IMR-90 (cell line): ENCODE data around the gene AQP6. TPM values are rescaled to one million over a fixed set of nuclear protein-coding genes. Genes with fewer than 3 reads are reported as not detected.

ENCODE experiments used
- ATAC-seq: fragments of 200-7000 bp; cut with Tn5 transposase; 2 replicates; pipeline ENCODE4 v1.9.1; 2020; ENCODE audit warnings: low read depth, mild to moderate bottlenecking, moderate library complexity
- BruUV-seq: library from RNA; stranded (reverse); fragments of 400-500 nt; replicated peaks from 2 replicates; lab custom pipeline; 2021; lab: Mats Ljungman, UMichigan
- CTCF ChIA-PET: fragments of 300-600 bp; formaldehyde crosslinking; extraction: SDS; loops from one replicate; lab custom pipeline; 2021; ENCODE audit warnings: antibody characterized with exemption; lab: Yijun Ruan, JAX
- POLR2A ChIA-PET: fragments of 300-600 bp; sonication (Branson Sonifier 250); formaldehyde crosslinking; loops from one replicate; lab custom pipeline; 2022; ENCODE audit warnings: antibody characterized with exemption; ENCODE audit not compliant: unreplicated experiment; lab: Charles Lee
- DNase-seq: peaks from one replicate; pipeline ENCODE4 v3.0.0; 2013
- H2AFZ ChIP-seq: replicated peaks from 2 replicates; pipeline ENCODE3; 2013; ENCODE audit warnings: low read length, mild to moderate bottlenecking; ENCODE audit not compliant: poor library complexity
- H2AK5ac ChIP-seq: 2 replicates; pipeline ENCODE4 v1.6.1; 2013; ENCODE audit warnings: low read depth, low read length, inconsistent platforms
- H2AK9ac ChIP-seq: replicated peaks from 2 replicates; pipeline ENCODE3; 2013; ENCODE audit warnings: mild to moderate bottlenecking, low read depth, low read length, moderate library complexity; ENCODE audit not compliant: poor library complexity
- H2BK120ac ChIP-seq: 2 replicates; pipeline ENCODE4 v1.6.1; 2013; ENCODE audit warnings: low read depth, low read length, inconsistent platforms
- H2BK15ac ChIP-seq: 3 replicates; pipeline ENCODE4 v1.6.1; 2013; ENCODE audit warnings: low read depth, low read length, inconsistent platforms
- H2BK20ac ChIP-seq: 2 replicates; pipeline ENCODE4 v1.6.1; 2013; ENCODE audit warnings: low read depth, mild to moderate bottlenecking, inconsistent platforms, low read length, moderate library complexity
- H2BK5ac ChIP-seq: 2 replicates; pipeline ENCODE4 v1.6.1; 2013; ENCODE audit warnings: mild to moderate bottlenecking, low read depth, low read length, inconsistent platforms; ENCODE audit not compliant: poor library complexity, severe bottlenecking
- H3K14ac ChIP-seq: replicated peaks from 2 replicates; pipeline ENCODE4 v1.6.1; 2013; ENCODE audit warnings: low read depth, low read length, inconsistent platforms
- H3K18ac ChIP-seq: 2 replicates; pipeline ENCODE4 v1.6.1; 2013; ENCODE audit warnings: low read depth, low read length, control low read depth
- H3K23ac ChIP-seq: 2 replicates; pipeline ENCODE4 v1.6.1; 2013; ENCODE audit warnings: low read depth, low read length, inconsistent platforms
- H3K27ac ChIP-seq: 2 replicates; pipeline ENCODE4 v1.5.1; 2013; ENCODE audit warnings: mild to moderate bottlenecking, control low read depth, low read length; ENCODE audit not compliant: insufficient read depth
- H3K27me3 ChIP-seq: 2 replicates; pipeline ENCODE4 v1.6.1; 2013; ENCODE audit warnings: low read length; ENCODE audit not compliant: control insufficient read depth, insufficient read depth
- H3K36me3 ChIP-seq: 2 replicates; pipeline ENCODE4 v1.6.1; 2013; ENCODE audit warnings: low read length, mixed read lengths; ENCODE audit not compliant: control insufficient read depth, insufficient read depth
- H3K4ac ChIP-seq: 2 replicates; pipeline ENCODE4 v1.6.1; 2013; ENCODE audit warnings: low read depth, low read length, inconsistent platforms
- H3K4me1 ChIP-seq: 2 replicates; pipeline ENCODE4 v1.6.1; 2013; ENCODE audit warnings: low read length, mixed read lengths; ENCODE audit not compliant: control insufficient read depth, insufficient read depth
- H3K4me2 ChIP-seq: 2 replicates; pipeline ENCODE4 v1.6.1; 2013; ENCODE audit warnings: low read depth, mild to moderate bottlenecking, control low read depth, low read length, moderate library complexity
- H3K4me3 ChIP-seq: 2 replicates; pipeline ENCODE4 v1.5.1; 2013; ENCODE audit warnings: low read depth, mild to moderate bottlenecking, control low read depth, low read length, moderate library complexity; ENCODE audit not compliant: insufficient read depth
- H3K56ac ChIP-seq: 2 replicates; pipeline ENCODE4 v1.6.1; 2013; ENCODE audit warnings: low read length, inconsistent platforms; ENCODE audit not compliant: insufficient read depth; ENCODE audit errors: extremely low read depth
- H3K79me1 ChIP-seq, 2 experiments: 2 replicates each; pipeline ENCODE4 v1.6.1; 2013; ENCODE audit warnings: low read length in 2 of 2, inconsistent platforms in 1 of 2, low read depth in 1 of 2
- H3K9ac ChIP-seq: 2 replicates; pipeline ENCODE4 v1.6.1; 2013; ENCODE audit warnings: low read depth, low read length, control low read depth
- H3K9me1 ChIP-seq: 2 replicates; pipeline ENCODE4 v1.6.1; 2013; ENCODE audit warnings: low read length, inconsistent platforms; ENCODE audit not compliant: insufficient read depth
- H3K9me3 ChIP-seq: 2 replicates; pipeline ENCODE4 v1.6.1; 2013; ENCODE audit warnings: low read length; ENCODE audit not compliant: control insufficient read depth, insufficient read depth
- H4K20me1 ChIP-seq: 2 replicates; pipeline ENCODE4 v1.6.1; 2013; ENCODE audit warnings: low read length, inconsistent platforms; ENCODE audit not compliant: insufficient read depth
- H4K5ac ChIP-seq: 2 replicates; pipeline ENCODE4 v1.6.1; 2013; ENCODE audit warnings: mild to moderate bottlenecking, low read depth, low read length, control low read depth
- H4K8ac ChIP-seq, 2 experiments: 2 replicates each; pipeline ENCODE4 v1.6.1; 2013; ENCODE audit warnings: low read depth in 2 of 2, low read length in 2 of 2, control low read depth in 1 of 2, inconsistent platforms in 1 of 2
- H4K91ac ChIP-seq: 2 replicates; pipeline ENCODE4 v1.6.1; 2013; ENCODE audit warnings: low read depth, low read length, inconsistent platforms; ENCODE audit not compliant: insufficient read depth
- BHLHE40 ChIP-seq: fragments of 150-350 bp; IDR thresholded peaks from 2 replicates; pipeline ENCODE4 v1.6.1; 2016; ENCODE audit warnings: mild to moderate bottlenecking, low read depth, low read length
- CHD1 ChIP-seq: IDR thresholded peaks from 2 replicates; pipeline ENCODE4 v1.6.1; 2012; ENCODE audit warnings: low read depth, low read length, improper control_type of control experiment
- MAFK ChIP-seq: IDR thresholded peaks from 2 replicates; pipeline ENCODE4 v1.6.1; 2012; ENCODE audit warnings: low read depth, low read length, improper control_type of control experiment
- RAD21 ChIP-seq: IDR thresholded peaks from 2 replicates; pipeline ENCODE4 v1.6.1; 2012; ENCODE audit warnings: low read length, improper control_type of control experiment
- SMC3 ChIP-seq: fragments of 150-350 bp; IDR thresholded peaks from 2 replicates; pipeline ENCODE4 v1.6.1; 2016; ENCODE audit warnings: low read depth, mild to moderate bottlenecking, antibody characterized with exemption, low read length, moderate library complexity
- USF2 ChIP-seq: fragments of 150-350 bp; IDR thresholded peaks from 2 replicates; pipeline ENCODE4 v1.6.1; 2017; ENCODE audit warnings: mild to moderate bottlenecking, antibody characterized with exemption, low read length, low read depth
- WGBS, 2 experiments: methylation state at CpG; one replicate each; pipeline versions ENCODE4 v1.1.5 to v1.1.7; 2013; ENCODE audit warnings: missing lambda C conversion rate in 2 of 2; ENCODE audit not compliant: insufficient read length in 1 of 2; ENCODE audit errors: extremely low coverage in 2 of 2; 5-methylcytosine and 5-hydroxymethylcytosine counted together
- dilution Hi-C: fragments of 300-500 bp; cut with HindIII; formaldehyde crosslinking; loops from one replicate; pipeline ENCODE4 v1.14.3; 2018; ENCODE audit warnings: low sequenced_read_pairs; ENCODE audit not compliant: unreplicated experiment
- in situ Hi-C: fragments of 300-500 bp; cut with MboI; formaldehyde crosslinking; loops from 3 replicates; pipeline ENCODE4 v1.14.3; 2019; ENCODE audit warnings: low sequenced_read_pairs, inconsistent platforms, mixed read lengths
- intact Hi-C: fragments of 100-400 bp; cut with micrococcal nuclease; formaldehyde crosslinking; loops from 2 replicates; pipeline ENCODE4 v1.10.0; 2022
- polyA plus RNA-seq, 3 experiments: library from polyadenylated mRNA; depleted of rRNA; stranded (reverse); fragments of >200 nt; gene quantifications; 2 replicates each; pipeline ENCODE4 v1.2.3, GENCODE V29; 2012; ENCODE audit warnings: low replicate concordance in 1 of 3
- total RNA-seq: library from RNA; depleted of rRNA; stranded (reverse); fragments of >200 nt; gene quantifications from 2 replicates; pipeline ENCODE4 v1.2.3, GENCODE V29; 2012

Gene AQP6
- total and polyA plus RNA-seq, 2 of the 4 experiments (the other 2 are of a cell fraction), result not detected

DNA sequence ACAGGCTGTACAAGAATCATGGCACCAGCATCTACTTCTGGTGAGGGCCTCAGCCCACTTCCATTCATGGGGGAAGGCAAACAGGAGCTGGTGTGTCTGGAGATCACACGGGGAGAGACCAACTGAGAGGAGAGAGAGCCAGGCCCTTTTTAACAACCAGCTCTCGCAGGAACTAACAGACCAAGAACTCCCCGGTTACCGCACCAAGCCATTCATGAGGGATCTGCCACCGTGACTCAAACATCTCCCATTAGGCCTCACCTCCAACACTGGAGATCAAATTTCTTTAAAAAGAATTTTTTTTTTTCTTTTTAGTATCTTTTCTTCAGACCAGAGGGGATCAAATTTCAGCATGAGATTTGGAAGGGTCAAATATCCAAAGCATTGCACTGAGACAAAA is 39.0 kb upstream of the AQP6 start:
- no peak overlapping the region for H3K56ac ChIP-seq
- no peak overlapping the region for H4K91ac ChIP-seq
- H2AK5ac ChIP-seq, result no peak overlapping the region; the same call in 1 of the 2 replicates
- peak; percentile 61 for ATAC-seq
- no peak overlapping the region for H2BK5ac ChIP-seq
- ChIA-PET POLR2A (no interaction called here), CTCF (no interaction called here)
- no peak overlapping the region for H2BK15ac ChIP-seq
- BruUV-seq, result no TSS peak
- H4K5ac ChIP-seq, result no peak overlapping the region
- H3K4me3 ChIP-seq, result no peak overlapping the region
- H2BK20ac ChIP-seq, result no peak overlapping the region
- peak overlapping the region; percentile 86 for H2AFZ ChIP-seq
- no peaks in the 10 kb centered on the region for H3K79me1 ChIP-seq
- H3K27ac ChIP-seq, result peak overlapping the region; percentile 56; the same call in 1 of the 2 replicates
- no peaks in the 10 kb centered on the region for H3K9me3 ChIP-seq
- intact Hi-C loops (no loop called here), dilution Hi-C loops (no loop called here), in situ Hi-C loops (no loop called here)
- no peak for TF ChIP-seq MAFK
- TF ChIP-seq CHD1, result no peak
- TF ChIP-seq SMC3, result no peak
- no peak for TF ChIP-seq RAD21
- TF ChIP-seq BHLHE40, result no peak
- TF ChIP-seq USF2, result no peak
- H3K4me1 ChIP-seq, result peaks cover 2% of the 10 kb centered on the region; the same call in 1 of the 2 replicates
- peak overlapping the region; percentile 85 for H3K18ac ChIP-seq
- no peak overlapping the region; the same call in 1 of the 2 replicates for H3K4ac ChIP-seq
- no peaks in the 10 kb centered on the region for H3K9me1 ChIP-seq
- peak overlapping the region; percentile 76; the same call in 1 of the 2 replicates for H3K14ac ChIP-seq
- no peak overlapping the region for H3K23ac ChIP-seq
- H4K20me1 ChIP-seq, result no peaks in the 10 kb centered on the region
- H3K4me2 ChIP-seq, result no peak overlapping the region; the same call in 1 of the 2 replicates
- no peaks in the 10 kb centered on the region for H3K36me3 ChIP-seq
- no peak overlapping the region for H2AK9ac ChIP-seq
- H3K27me3 ChIP-seq, result no peaks in the 10 kb centered on the region; the same call in 1 of the 2 replicates
- no peak overlapping the region for H3K9ac ChIP-seq
- peak overlapping the region; percentile 14; the same call in 1 of the 2 replicates for H2BK120ac ChIP-seq
- no CpG with 5 or more reads among the region's 5 CpGs for WGBS, 2 experiments
- H4K8ac ChIP-seq, result 0 out of 4 replicates have a peak overlapping the region, but pooled peaks of 1 of the 2 experiments have one; percentile 51
- peak; percentile 67 for DNase-seq
